Suprapubic skin (tissue), 4 donors: ENCODE measurements around the gene NPEPL1. TPM values are rescaled to one million over a fixed set of nuclear protein-coding genes. Genes with fewer than 3 reads are reported as not detected.

Experiments
- DNase-seq, 2 donors: peaks; one replicate each; pipeline ENCODE4 v3.0.0-alpha.2; 2019; ENCODE audit warnings: low spot score in 2 of 2
- H3K27ac ChIP-seq: fragments of 200-600 bp; sonication (generic); one replicate; pipeline ENCODE4 v1.5.1; 2019
- H3K27me3 ChIP-seq: fragments of 200-600 bp; sonication (generic); one replicate; pipeline ENCODE4 v1.5.1; 2019
- H3K36me3 ChIP-seq: fragments of 200-600 bp; sonication (generic); one replicate; pipeline ENCODE4 v1.5.1; 2019
- H3K4me1 ChIP-seq: fragments of 200-600 bp; sonication (generic); one replicate; pipeline ENCODE4 v1.5.1; 2019
- H3K4me3 ChIP-seq: fragments of 200-600 bp; sonication (generic); one replicate; pipeline ENCODE4 v1.5.1; 2019; ENCODE audit warnings: mild to moderate bottlenecking
- H3K9me3 ChIP-seq: fragments of 200-600 bp; sonication (generic); one replicate; pipeline ENCODE4 v1.5.1; 2019
- EP300 ChIP-seq: sonication (generic); formaldehyde crosslinking; IDR thresholded peaks from one replicate; pipeline ENCODE4 v1.6.1; 2017; ENCODE audit warnings: antibody characterized with exemption
- POLR2A ChIP-seq, 2 donors: fragments of 450-650 bp; IDR thresholded peaks; one replicate each; pipeline ENCODE4 v1.6.1; 2017; ENCODE audit warnings: antibody characterized with exemption in 2 of 2, mild to moderate bottlenecking in 2 of 2, moderate library complexity in 2 of 2
- POLR2AphosphoS5 ChIP-seq, 3 donors: sonication (generic); formaldehyde crosslinking; IDR thresholded peaks; one replicate each; pipeline ENCODE4 v1.6.1; 2017; ENCODE audit warnings: antibody characterized with exemption in 3 of 3
- WGBS: methylation state at CpG from one replicate; pipeline ENCODE4 v1.1.5; 2018; 5-methylcytosine and 5-hydroxymethylcytosine counted together
- total RNA-seq, 4 donors: library from RNA; depleted of rRNA; stranded (reverse); fragments of >200 nt; gene quantifications; one replicate each; pipeline ENCODE4 v1.1.0, GENCODE V29; 2016
- TF ChIP-seq, protein P1 (sequence below), 2 donors: fragments of 200-600 bp in 1 of 2; fragments of 450-650 bp in 1 of 2; sonication (generic) in 1 of 2; IDR thresholded peaks; one replicate each; pipeline ENCODE4 v1.5.1; 2016 to 2019; ENCODE audit warnings: antibody characterized with exemption in 2 of 2, mild to moderate bottlenecking in 1 of 2, moderate library complexity in 1 of 2

The NPEPL1 gene
- total RNA-seq, 4 donors from 2014 or later = 21.0 to 69.2 (median 42.0) TPM

DNA sequence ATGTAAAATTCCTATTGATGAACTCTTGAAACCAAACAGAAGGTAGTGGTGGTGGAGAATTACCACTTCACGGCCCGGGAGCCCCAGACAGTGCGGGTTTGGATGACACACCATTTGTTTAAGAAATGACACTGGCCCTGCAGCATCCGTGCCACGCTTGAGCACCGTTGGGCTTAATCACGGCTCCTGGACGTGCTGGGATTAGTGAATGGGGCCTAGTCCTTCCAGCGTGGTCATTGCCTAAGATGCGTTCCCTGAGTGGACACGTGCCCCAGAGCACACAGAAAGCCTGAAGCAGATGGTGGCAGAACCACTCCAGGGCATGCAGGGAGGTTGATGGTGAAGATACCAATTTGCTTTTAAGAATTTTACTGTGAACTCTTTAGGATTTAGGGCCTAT lies 27.0 kb upstream of the NPEPL1 start:
- Histone ChIP-seq H3K4me3 (no peak overlapping the region), H3K27ac (no peak overlapping the region), H3K27me3 (no peaks in the 10 kb centered on the region), H3K9me3 (no peaks in the 10 kb centered on the region), H3K36me3 (peaks cover 47% of the 10 kb centered on the region), H3K4me1 (no peaks in the 10 kb centered on the region)
- WGBS = 79% methylated on average over 11 of the region's 11 CpGs
- TF ChIP-seq, protein P1, sequence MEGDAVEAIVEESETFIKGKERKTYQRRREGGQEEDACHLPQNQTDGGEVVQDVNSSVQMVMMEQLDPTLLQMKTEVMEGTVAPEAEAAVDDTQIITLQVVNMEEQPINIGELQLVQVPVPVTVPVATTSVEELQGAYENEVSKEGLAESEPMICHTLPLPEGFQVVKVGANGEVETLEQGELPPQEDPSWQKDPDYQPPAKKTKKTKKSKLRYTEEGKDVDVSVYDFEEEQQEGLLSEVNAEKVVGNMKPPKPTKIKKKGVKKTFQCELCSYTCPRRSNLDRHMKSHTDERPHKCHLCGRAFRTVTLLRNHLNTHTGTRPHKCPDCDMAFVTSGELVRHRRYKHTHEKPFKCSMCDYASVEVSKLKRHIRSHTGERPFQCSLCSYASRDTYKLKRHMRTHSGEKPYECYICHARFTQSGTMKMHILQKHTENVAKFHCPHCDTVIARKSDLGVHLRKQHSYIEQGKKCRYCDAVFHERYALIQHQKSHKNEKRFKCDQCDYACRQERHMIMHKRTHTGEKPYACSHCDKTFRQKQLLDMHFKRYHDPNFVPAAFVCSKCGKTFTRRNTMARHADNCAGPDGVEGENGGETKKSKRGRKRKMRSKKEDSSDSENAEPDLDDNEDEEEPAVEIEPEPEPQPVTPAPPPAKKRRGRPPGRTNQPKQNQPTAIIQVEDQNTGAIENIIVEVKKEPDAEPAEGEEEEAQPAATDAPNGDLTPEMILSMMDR (IDR thresholded peaks at IDR 0.05) = no peak
- TF ChIP-seq POLR2A (IDR thresholded peaks at IDR 0.05) (no peak), EP300 (no peak), POLR2AphosphoS5 (IDR thresholded peaks at IDR 0.05) (no peak)
- DNase-seq = no peak

DNA sequence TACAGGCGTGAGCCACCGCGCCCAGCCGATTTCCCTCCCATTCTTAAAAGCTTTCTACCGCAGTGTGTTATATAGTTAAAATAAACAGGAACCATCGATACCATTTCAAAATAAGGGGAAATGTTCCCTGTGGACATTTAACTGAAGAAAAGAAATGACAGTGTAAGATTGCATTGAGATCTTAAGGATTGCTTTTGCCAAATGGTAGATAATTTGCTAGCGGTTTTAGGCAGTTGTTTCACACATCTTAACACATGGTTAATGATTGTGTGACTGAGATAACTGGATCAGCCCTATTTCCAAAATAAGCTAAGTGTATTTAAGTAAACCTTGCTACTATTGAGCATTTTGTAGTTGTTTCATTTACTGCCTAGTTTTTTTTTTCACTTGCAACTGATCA lies 25.9 kb upstream of the NPEPL1 start:
- Histone ChIP-seq H3K4me3 (no peak overlapping the region), H3K9me3 (no peaks in the 10 kb centered on the region), H3K27me3 (no peaks in the 10 kb centered on the region), H3K4me1 (no peaks in the 10 kb centered on the region), H3K36me3 (peaks cover 47% of the 10 kb centered on the region), H3K27ac (no peak overlapping the region)
- 93% methylated on average over 7 of the region's 7 CpGs for WGBS
- no peak for DNase-seq
- TF ChIP-seq EP300 (no peak), POLR2A (IDR thresholded peaks at IDR 0.05) (no peak), POLR2AphosphoS5 (IDR thresholded peaks at IDR 0.05) (no peak)
- TF ChIP-seq, protein P1 (IDR thresholded peaks at IDR 0.05) = no peak

DNA sequence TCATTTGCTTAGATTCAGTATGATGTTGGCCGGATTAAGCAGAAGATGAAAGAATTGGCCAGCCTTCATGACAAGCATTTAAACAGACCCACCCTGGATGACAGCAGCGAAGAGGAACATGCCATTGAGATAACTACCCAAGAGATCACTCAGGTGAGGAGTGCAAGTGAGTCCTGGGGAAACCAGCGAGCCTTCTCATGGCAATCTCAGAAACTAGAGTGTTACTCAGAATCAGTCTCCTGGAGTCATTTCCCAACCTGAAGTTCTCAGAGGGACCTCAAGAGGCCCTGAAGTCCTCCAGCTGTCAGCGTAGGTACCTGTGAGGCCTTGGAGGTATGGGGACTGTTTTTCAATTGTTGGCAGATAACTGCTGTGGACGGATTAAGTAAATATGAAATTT lies 24.6 kb upstream of the NPEPL1 start:
- Histone ChIP-seq H3K4me3 (no peak overlapping the region), H3K36me3 (peaks cover 50% of the 10 kb centered on the region), H3K27me3 (no peaks in the 10 kb centered on the region), H3K27ac (no peak overlapping the region), H3K9me3 (no peaks in the 10 kb centered on the region), H3K4me1 (no peaks in the 10 kb centered on the region)
- WGBS = 93% methylated on average over 5 of the region's 5 CpGs
- no peak for DNase-seq
- no peak for TF ChIP-seq POLR2A (IDR thresholded peaks at IDR 0.05)
- no peak for TF ChIP-seq EP300
- TF ChIP-seq, protein P1 (IDR thresholded peaks at IDR 0.05) = no peak
- TF ChIP-seq POLR2AphosphoS5 (IDR thresholded peaks at IDR 0.05) = no peak

DNA sequence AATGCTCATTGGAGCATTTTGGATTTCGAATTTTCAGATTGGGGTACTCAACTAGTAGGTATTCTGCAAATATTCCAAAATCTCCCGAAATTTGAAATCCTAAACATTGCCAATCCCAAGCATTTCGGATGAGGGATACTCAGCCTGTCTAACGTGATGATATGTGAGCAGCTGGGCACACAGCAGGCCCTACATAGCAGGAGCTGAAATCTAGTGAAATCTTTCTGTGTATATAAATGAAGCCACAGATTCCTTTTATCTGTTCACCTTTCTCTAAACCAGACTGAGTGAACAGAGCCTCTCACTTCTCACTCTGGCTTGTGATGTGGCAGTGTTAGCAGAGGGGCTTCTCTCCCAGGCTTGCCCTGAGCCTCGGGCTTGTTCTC lies 23.7 kb upstream of the NPEPL1 start:
- H3K27ac ChIP-seq = no peak overlapping the region
- 78% methylated on average over 5 of the region's 5 CpGs for WGBS
- no peak overlapping the region for H3K4me3 ChIP-seq
- no peaks in the 10 kb centered on the region for H3K9me3 ChIP-seq
- H3K27me3 ChIP-seq = no peaks in the 10 kb centered on the region
- H3K36me3 ChIP-seq = peaks cover 52% of the 10 kb centered on the region
- TF ChIP-seq POLR2AphosphoS5 (IDR thresholded peaks at IDR 0.05) = no peak
- no peak for TF ChIP-seq POLR2A (IDR thresholded peaks at IDR 0.05)
- TF ChIP-seq, protein P1 (IDR thresholded peaks at IDR 0.05) = no peak
- no peak for TF ChIP-seq EP300
- no peaks in the 10 kb centered on the region for H3K4me1 ChIP-seq
- no peak for DNase-seq

DNA sequence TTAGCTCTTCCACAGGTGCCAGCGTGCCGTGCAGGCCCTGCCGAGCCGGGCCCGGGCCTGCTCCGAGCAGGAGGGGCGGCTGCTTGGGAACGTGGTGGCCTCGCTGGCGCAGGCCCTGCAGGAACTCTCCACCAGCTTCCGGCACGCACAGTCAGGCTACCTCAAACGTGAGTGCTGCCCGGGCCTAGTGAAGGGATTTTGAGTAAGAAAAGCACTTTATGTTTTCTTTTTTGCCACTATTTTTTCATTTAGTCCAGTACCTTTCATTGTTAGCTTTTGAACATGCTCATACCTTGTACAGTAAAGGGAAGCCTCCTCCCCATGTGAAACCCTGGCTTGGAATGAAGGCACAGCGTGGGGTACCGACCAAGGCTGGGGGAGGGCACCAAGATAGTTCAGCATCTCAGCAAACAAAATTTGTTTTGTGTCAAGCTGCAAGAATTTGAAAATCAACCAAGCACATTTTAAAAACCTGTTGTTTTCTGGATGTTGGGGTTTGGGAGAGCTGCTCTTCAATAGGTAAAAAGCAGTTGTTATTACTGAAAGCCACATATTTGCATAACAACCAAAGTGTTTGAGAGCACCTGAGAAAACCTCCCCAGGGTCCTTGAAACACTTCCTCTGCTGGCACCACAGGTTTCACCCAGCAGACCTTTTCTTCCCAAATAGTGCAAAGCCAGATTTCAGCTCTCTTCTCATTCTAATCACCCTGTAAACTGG lies 23.2 kb upstream of the NPEPL1 start:
- H3K4me1 ChIP-seq = no peaks in the 10 kb centered on the region
- H3K27ac ChIP-seq = no peak overlapping the region
- H3K4me3 ChIP-seq = no peak overlapping the region
- no peaks in the 10 kb centered on the region for H3K9me3 ChIP-seq
- DNase-seq = no peak
- WGBS = 53% methylated on average over 15 of the region's 16 CpGs
- no peaks in the 10 kb centered on the region for H3K27me3 ChIP-seq
- TF ChIP-seq POLR2AphosphoS5 (IDR thresholded peaks at IDR 0.05) (no peak), EP300 (no peak), POLR2A (IDR thresholded peaks at IDR 0.05) (no peak)
- TF ChIP-seq, protein P1 (IDR thresholded peaks at IDR 0.05) = no peak
- H3K36me3 ChIP-seq = peaks cover 57% of the 10 kb centered on the region
